ELR (cell line): ENCODE results near the gene SEPTIN8.

Source experiments
- DNase-seq: peaks from one replicate; pipeline ENCODE4 v3.0.0-alpha.2; 2015; ENCODE audit warnings: low read depth

Gene SEPTIN8

DNA sequence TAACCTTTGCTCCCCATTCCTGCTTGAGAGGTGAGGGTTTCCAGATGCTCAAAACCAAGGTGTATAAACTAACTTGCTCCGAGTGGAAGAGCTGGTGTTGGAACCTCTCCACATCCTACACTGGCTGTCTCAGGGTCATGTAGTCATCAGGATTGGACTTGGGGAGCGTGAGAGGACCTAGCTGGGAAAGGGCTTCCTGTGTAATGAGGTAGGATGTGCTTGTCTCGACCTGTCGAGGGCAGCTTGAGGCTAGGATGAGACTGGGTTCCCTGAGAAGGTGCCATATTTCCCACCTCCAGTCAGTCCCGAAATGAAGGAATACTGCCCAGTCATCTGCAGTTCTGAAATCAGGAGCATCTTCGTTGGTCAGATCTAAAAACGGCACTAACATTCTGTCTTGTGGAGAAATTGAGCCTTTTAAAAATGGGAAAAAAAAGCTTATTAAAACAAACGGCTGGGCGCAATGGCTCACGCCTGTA lies 28.5 kb downstream of the SEPTIN8 start:
- DNase-seq: no peak

DNA sequence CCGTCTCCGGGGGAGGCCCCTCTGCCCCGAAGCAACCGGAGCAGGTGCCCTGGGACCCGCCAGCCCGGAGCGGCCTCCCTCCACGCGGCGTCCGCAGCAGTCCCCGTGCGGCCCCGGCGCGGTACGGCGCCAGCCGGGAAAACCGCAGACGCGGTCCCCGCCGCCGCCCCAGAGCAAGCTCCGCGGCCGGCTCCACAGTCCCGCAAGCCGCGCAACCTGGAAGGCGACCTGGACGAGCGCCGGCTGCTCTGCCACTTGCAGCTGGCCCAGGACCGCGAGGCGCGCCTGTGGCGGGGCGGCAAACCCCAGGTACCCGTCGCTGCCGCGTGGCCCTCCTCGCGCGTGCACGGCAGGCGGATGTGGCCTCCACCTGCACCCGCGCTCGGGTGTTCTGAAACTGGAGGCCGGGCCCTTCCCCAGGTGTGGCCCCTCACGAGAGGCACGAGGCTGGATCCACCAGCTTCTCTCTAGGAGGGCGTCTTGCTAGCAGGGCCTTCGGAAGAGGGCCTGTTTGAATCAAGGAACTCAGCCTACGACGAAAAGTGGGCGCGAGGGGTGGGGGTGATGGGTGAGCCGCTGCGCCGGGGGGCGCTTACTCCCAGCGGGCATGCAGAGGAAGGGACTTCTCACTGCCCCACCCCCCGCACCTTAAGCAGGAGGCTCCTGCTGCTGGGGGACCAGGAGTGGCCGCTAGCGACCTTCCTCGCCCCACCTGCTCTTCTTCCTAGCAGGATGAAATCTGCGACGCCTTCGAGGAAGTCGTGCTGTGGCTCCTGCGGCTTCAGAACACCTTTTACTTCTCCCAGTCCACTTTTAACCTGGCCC lies 29.2 kb downstream of the SEPTIN8 start:
- DNase-seq: no peak

GRCh38 chr5:132746954-132747615 lies 30.0 kb downstream of the SEPTIN8 start, which contains the start of gene CCNI2:
Gene CCNI2 (plus strand): TSS chr5:132747426. CDS start chr5:132747496, 70 bp downstream.
- peak; percentile 56 for DNase-seq

- no peak for DNase-seq
Measured at GRCh38 chr5:132746592-132746953, 30.5 kb downstream of the SEPTIN8 start.

DNA sequence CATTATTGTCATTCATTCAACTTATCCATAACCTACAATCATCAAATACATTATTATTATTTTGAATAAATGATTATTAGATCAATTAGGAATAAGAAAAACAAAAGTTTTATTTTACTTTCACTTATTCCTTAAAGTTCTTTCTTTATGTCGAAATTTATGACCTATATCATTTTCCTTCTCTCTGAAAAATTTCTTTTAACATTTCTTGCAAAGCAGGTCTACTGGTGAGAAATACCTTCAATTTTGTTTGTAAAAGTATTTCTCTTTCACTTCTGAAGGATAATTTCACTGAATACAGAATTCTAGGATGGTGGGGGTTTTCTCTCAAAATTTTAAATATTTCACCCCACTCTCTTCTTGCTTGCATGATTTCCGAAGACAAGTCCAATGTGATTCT lies 32.4 kb downstream of the SEPTIN8 start:
- no peak for DNase-seq

GRCh38 chr5:132742626-132743025 lies 34.4 kb downstream of the SEPTIN8 start:
- DNase-seq: no peak

GRCh38 chr5:132742158-132742557 lies 34.9 kb downstream of the SEPTIN8 start:
- DNase-seq: no peak

DNA sequence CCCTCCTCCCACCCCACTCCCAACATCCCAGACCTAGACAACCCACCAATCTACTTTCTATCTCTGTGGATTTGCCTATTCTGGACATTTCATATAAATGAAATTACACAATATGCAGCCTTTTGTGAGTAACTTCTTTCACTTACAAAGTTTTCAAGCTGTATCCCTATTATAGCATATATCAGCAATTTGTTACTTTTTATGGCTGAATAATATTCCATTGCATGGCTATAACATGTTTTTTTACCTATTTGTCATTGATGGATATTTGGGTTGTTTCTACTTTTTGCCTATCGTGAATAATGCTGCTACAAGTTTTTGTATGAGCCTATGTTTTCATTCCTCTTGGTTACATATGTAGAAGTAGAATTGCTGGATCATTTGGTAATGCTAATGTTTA lies 37.8 kb downstream of the SEPTIN8 start:
- no peak for DNase-seq

GRCh38 chr5:132737982-132738681 lies 38.9 kb downstream of the SEPTIN8 start:
- DNase-seq: no peak

- peak; percentile 99 for DNase-seq
Measured at GRCh38 chr5:132736853-132737833, 39.9 kb downstream of the SEPTIN8 start, which contains the start of gene KIF3A. Gene KIF3A (minus strand): TSS chr5:132737546. CDS start chr5:132737419, 127 bp downstream.

DNA sequence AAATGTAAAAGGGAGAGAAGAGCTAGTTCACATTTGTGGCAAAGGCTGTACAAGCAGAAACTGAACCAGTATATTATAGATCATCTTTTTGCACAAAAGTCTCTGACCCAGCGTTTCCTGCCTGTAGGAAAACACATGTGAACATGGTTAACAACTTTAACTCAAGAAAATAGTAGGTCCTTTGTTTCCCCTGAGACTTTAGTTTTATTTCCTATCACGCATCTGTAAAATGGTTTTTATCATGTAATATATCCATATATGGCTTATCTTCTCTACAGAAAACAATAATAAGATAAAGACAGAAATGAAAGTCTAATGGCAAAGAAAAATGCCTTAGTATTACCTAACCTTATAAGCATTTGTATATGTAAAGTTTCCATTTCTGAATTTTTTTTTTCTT lies 42.4 kb downstream of the SEPTIN8 start:
- no peak for DNase-seq

GRCh38 chr5:132733499-132734148 lies 43.4 kb downstream of the SEPTIN8 start:
- no peak for DNase-seq

DNA sequence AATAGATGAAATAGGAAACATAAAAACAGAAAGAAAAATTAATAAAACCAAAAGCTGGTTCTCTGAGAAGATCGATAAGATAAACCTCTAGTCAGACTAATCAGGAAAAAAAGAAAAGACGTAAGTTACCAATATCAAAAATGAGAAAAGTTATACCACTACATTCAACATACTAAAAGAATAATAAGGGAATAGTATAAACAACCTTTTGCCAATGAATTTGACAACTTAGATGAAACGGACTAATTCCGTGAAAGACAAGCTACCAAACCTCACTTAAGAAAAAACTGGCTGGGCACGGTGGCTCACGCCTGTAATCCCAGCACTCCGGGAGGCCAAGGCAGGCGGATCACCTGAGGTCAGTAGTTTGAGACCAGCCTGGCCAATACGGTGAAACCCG lies 47.1 kb downstream of the SEPTIN8 start:
- no peak for DNase-seq

DNA sequence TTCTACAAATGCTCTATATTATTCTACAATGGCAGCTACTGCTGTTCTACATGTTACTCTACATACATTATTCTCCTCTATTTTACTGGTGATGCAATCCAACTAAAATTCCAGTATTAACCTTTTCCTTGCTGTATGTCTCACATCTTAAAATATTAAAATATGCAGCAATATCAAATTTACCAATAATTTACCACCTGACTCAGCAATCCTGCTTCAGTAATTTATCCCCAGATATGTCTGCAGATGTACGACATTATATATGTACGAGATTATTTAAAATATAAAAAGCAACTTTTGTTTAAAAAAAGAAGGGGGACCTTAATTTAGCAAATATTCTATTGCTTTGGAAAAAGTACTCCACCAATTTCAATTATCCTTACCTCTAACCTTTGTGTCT lies 51.3 kb downstream of the SEPTIN8 start:
- no peak for DNase-seq

DNA sequence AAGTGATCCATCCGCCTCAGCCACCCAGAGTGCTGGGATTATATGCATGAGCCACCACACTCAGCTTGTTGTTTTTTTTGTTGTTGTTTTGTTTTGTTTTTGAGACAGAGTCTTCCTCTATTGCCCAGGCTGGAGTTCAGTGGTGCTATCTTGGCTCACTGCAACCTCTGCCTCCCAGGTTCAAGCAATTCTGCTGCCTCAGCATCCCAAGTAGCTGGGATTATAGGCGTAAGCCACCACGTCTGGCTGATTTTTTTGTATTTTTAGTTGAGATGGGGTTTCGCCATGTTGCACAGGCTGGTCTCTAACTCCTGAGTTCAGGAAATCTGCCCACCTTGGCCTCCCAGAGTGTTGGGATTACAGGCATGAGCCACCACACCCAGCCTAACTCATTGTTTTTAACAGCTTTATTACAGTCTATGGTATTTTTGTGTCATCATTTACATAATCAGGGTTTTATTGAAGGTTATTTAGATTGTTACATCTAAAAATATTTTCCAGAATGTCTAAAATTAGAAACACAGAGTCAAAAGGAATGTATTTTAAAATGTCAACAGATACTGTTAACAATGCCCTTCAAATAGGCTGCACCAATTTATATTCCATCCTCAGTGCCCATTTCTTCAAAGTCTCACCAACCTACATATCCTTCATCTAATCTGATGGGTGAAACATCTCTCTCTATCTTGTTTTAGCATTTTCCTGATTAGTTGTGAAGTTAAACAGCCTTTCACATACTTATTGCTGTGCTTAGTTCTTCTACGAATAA lies 58.3 kb downstream of the SEPTIN8 start:
- DNase-seq: no peak

- peak; percentile 52 for DNase-seq
Measured at GRCh38 chr5:132714456-132715307, 62.4 kb downstream of the SEPTIN8 start.

DNA sequence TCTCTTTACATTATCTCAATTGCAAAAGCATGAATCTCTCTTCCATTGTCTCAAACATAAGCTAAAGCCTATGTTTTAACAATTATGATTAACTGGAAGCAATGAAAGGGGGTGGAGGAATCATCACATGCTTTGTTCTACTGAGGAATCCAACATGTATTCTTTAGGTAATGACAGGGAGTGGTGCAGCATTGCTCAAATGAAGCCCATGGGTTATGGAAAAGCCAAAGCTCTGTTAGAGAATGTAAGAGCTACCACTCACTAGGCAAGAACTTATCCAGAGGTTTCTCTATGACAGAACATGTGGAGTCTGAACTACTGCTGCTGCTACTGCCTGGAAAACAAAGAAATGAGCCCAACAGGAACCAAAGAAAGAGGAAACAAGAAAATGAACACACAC lies 68.4 kb downstream of the SEPTIN8 start:
- DNase-seq: no peak

DNA sequence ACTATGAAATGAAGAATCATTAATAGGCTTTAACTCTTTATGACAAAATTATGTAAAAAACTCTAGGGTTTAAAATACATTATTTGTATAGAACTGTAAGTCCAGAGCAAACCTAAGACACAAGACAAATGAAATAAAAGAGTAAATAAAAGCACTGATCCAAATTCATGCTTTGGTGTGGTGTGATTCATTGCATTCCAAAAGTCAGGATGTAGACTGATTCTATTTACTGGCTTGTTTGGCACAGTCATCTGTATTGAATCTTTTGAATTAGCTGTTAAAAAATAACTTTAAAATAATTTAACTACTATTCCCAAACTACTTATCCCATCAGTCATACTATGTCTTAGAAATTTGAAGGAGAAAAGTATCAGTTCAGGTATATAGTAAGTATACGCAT lies 72.2 kb downstream of the SEPTIN8 start:
- peak; percentile 74 for DNase-seq
